RWPE1 (cell line): ENCODE measurements around the gene CD300LF.

Experiments
- CTCF ChIA-PET: fragments of 350-600 bp; sonication (Branson Sonifier 250); formaldehyde crosslinking; extraction: SDS; loops from one replicate; lab custom pipeline; 2021; lab: Yijun Ruan, JAX
- POLR2A ChIA-PET: fragments of 400-600 bp; formaldehyde crosslinking; extraction: SDS; loops from one replicate; lab custom pipeline; 2020; ENCODE audit warnings: antibody characterized with exemption; ENCODE audit not compliant: low non-redundant PET; lab: Yijun Ruan, JAX
- DNase-seq: peaks from one replicate; pipeline ENCODE4 v3.0.0; 2012; ENCODE audit warnings: low spot score
- H3K27ac ChIP-seq: fragments of 450-650 bp; 2 replicates; pipeline ENCODE4 v1.5.1; 2017
- CTCF ChIP-seq: fragments of 450-650 bp; conservative IDR thresholded peaks from 2 replicates; pipeline ENCODE4 v1.5.1; 2017; ENCODE audit warnings: low read depth, mild to moderate bottlenecking

The CD300LF gene

GRCh38 chr17:74649909-74650308 is 62.8 kb downstream of the CD300LF start:
- TF ChIP-seq CTCF, result no peak
- no peak for DNase-seq
- ChIA-PET POLR2A (no interaction called here), CTCF (interaction anchor here (1.3 kb wide), 1 partner anchor 84 kb away, joined by 4 read pairs; no protein-coding TSS in a partner anchor)
- no peak overlapping the region for H3K27ac ChIP-seq

- no peak for TF ChIP-seq CTCF
- no peak for DNase-seq
- H3K27ac ChIP-seq, result no peak overlapping the region
- ChIA-PET POLR2A (interaction anchor here (0.6 kb wide), 1 partner anchor 114 kb away, joined by 9 read pairs; no protein-coding TSS in a partner anchor), CTCF (interaction anchor here (0.5 to 0.7 kb wide), 2 partner anchors 123 to 960 kb away, joined by 3 to 4 read pairs; no protein-coding TSS in a partner anchor)
These were observed 64.7 kb downstream of the CD300LF start for GRCh38 chr17:74647871-74648672.

- POLR2A ChIA-PET, result no interaction called here
- peak; percentile 44 for DNase-seq
- H3K27ac ChIP-seq, result no peak overlapping the region
- CTCF ChIA-PET, result no interaction called here
- TF ChIP-seq CTCF, result peak; percentile 58
These were observed 66.5 kb downstream of the CD300LF start for GRCh38 chr17:74646231-74646630.

GRCh38 chr17:74645010-74645409 is 67.7 kb downstream of the CD300LF start:
- no peak overlapping the region for H3K27ac ChIP-seq
- TF ChIP-seq CTCF, result no peak

GRCh38 chr17:74644419-74644818 is 68.3 kb downstream of the CD300LF start:
- no peak overlapping the region for H3K27ac ChIP-seq
- POLR2A ChIA-PET, result no interaction called here
- no peak for DNase-seq
- CTCF ChIA-PET, result no interaction called here
- no peak for TF ChIP-seq CTCF

More at GRCh38 chr17:74645010-74645409, 67.7 kb downstream of the CD300LF start:
- ChIA-PET CTCF (interaction anchor here (0.6 kb wide), 1 partner anchor 32 kb away, joined by 4 read pairs; no protein-coding TSS in a partner anchor), POLR2A (no interaction called here)
- DNase-seq, result no peak
